A673 (cell line): ENCODE results near the gene CLEC2A.
"Not testable (repeated sequence)": the region's sequence is repeated elsewhere in the genome, so short reads cannot be mapped to it uniquely, and the experiment has no call there.

Experiments used
- CTCF ChIP-seq: fragments of 300-800, 200-600 bp; sonication (generic); conservative IDR thresholded peaks from 2 replicates; pipeline ENCODE4 v1.5.1; 2017; ENCODE audit warnings: low read depth, mild to moderate bottlenecking, antibody characterized with exemption, low read length, moderate library complexity, mixed read lengths
- EZH2 ChIP-seq: fragments of 200-600 bp; sonication (generic); IDR thresholded peaks from 2 replicates; pipeline ENCODE4 v1.6.1; 2017; ENCODE audit warnings: borderline replicate concordance, low read depth, mild to moderate bottlenecking, mixed read lengths, antibody characterized with exemption, low read length; ENCODE audit not compliant: poor library complexity, severe bottlenecking

GRCh38 chr12:9876120-9876519 is 56.0 kb downstream of the CLEC2A start:
- not testable (repeated sequence) for TF ChIP-seq CTCF, EZH2
